ENCODE data around the gene ALDH7A1.
"Not testable (repeated sequence)": the region's sequence is repeated elsewhere in the genome, so short reads cannot be mapped to it uniquely, and the experiment has no call there.

The ALDH7A1 gene

GRCh38 chr5:126615286-126615685, 20.3 kb upstream of the ALDH7A1 start:
- Histone ChIP-seq H3K27ac (ENCODE audit: low read depth, low read length, severe bottlenecking) (no peak overlapping the region), H3K4me1 (ENCODE audit: control insufficient read depth, insufficient read depth, low read length, poor library complexity, severe bottlenecking) (no peaks in the 10 kb centered on the region), H3K36me3 (ENCODE audit: control insufficient read depth, insufficient read depth, low read length) (peaks cover 88% of the 10 kb centered on the region), H3K4me3 (ENCODE audit: extremely low read depth, insufficient read depth, low read length, poor library complexity, severe bottlenecking) (no peak overlapping the region), H3K9me3 (ENCODE audit: control insufficient read depth, low read length) (no peaks in the 10 kb centered on the region)
- 88 to 100% methylated on average over 1 to 2 of the region's 4 CpGs for WGBS, 2 experiments (ENCODE audit: insufficient coverage in 2 of 2)

DNA sequence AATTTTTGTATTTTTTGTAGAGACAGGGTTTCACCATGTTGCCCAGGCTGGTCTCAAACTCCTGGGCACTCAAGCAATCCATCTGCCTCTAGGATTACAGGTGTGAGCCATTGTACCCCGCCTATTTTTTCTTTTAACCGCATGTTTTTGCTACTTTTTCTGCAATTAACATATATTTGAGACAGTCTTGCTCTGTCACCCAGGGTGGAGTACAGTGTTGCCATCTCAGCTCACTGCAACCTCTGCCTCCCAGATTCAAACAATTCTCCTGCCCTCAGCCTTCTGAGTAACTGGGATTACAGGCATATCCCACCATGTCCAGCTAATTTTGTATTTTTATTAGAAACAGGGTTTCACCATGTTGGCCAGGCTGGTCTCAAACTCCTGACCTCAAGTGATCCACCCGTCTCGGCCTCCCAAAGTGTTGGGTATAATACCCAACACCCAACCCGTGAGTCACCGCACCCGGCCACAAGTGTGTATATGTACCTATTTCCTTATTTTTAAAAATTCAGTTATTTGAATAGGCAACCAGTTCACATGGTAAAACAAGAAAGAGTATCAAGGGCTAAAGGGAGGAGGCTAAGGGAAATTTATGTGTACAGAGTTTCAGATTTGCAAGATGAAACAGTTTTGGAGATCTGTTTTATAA, 19.0 kb upstream of the ALDH7A1 start:
- Histone ChIP-seq H3K4me1 (ENCODE audit: control insufficient read depth, insufficient read depth, low read length, poor library complexity, severe bottlenecking) (no peaks in the 10 kb centered on the region), H3K27ac (ENCODE audit: low read depth, low read length, severe bottlenecking) (no peak overlapping the region), H3K36me3 (ENCODE audit: control insufficient read depth, insufficient read depth, low read length) (peaks cover 94% of the 10 kb centered on the region), H3K9me3 (ENCODE audit: control insufficient read depth, low read length) (no peaks in the 10 kb centered on the region), H3K4me3 (ENCODE audit: extremely low read depth, insufficient read depth, low read length, poor library complexity, severe bottlenecking) (no peak overlapping the region)
- 93 to 96% methylated on average over 4 of the region's 7 CpGs for WGBS, 2 experiments (ENCODE audit: insufficient coverage in 2 of 2)

GRCh38 chr5:126610616-126611015, 15.6 kb upstream of the ALDH7A1 start:
- Histone ChIP-seq H3K4me3 (ENCODE audit: extremely low read depth, insufficient read depth, low read length, poor library complexity, severe bottlenecking) (no peak overlapping the region), H3K27ac (ENCODE audit: low read depth, low read length, severe bottlenecking) (no peak overlapping the region), H3K4me1 (ENCODE audit: control insufficient read depth, insufficient read depth, low read length, poor library complexity, severe bottlenecking) (no peaks in the 10 kb centered on the region), H3K36me3 (ENCODE audit: control insufficient read depth, insufficient read depth, low read length) (peaks cover 92% of the 10 kb centered on the region), H3K9me3 (ENCODE audit: control insufficient read depth, low read length) (no peaks in the 10 kb centered on the region)
- WGBS, 2 experiments (ENCODE audit: insufficient coverage in 2 of 2) = 94 to 100% methylated on average over 2 of the region's 6 CpGs

DNA sequence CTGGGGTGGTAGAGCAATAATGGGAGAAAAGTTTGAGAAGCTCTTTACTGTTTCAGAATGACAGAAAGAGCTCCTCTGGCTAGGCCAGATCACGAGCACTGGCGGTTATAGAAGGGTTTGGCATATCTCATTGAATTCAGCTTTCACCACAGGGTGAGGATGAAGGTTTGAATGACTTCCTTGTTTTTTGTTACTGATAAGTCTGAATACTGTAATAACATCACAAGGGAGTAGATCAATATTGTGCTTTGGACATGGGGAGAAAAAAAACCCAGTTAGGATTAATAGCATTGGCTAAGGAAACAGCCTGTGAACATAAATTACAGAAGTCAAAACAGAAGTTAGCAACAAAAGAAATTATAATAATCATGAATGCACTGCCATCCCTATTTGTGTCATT, 15.1 kb upstream of the ALDH7A1 start:
- Histone ChIP-seq H3K27ac (ENCODE audit: low read depth, low read length, severe bottlenecking) (no peak overlapping the region), H3K4me1 (ENCODE audit: control insufficient read depth, insufficient read depth, low read length, poor library complexity, severe bottlenecking) (no peaks in the 10 kb centered on the region), H3K36me3 (ENCODE audit: control insufficient read depth, insufficient read depth, low read length) (peaks cover 90% of the 10 kb centered on the region), H3K9me3 (ENCODE audit: control insufficient read depth, low read length) (no peaks in the 10 kb centered on the region), H3K4me3 (ENCODE audit: extremely low read depth, insufficient read depth, low read length, poor library complexity, severe bottlenecking) (no peak overlapping the region)
- WGBS, 2 experiments (ENCODE audit: insufficient coverage in 2 of 2) = 95% methylated on average over 2 of the region's 2 CpGs; no CpG with 5 or more reads in 1 of the 2 experiments

- H3K4me3 ChIP-seq (ENCODE audit: extremely low read depth, insufficient read depth, low read length, poor library complexity, severe bottlenecking) = no peak overlapping the region
- no peaks in the 10 kb centered on the region for H3K9me3 ChIP-seq (ENCODE audit: control insufficient read depth, low read length)
- WGBS, 2 experiments (ENCODE audit: insufficient coverage in 2 of 2) = no CpG with 5 or more reads among the region's 5 CpGs
- no peak overlapping the region for H3K27ac ChIP-seq (ENCODE audit: low read depth, low read length, severe bottlenecking)
- H3K36me3 ChIP-seq (ENCODE audit: control insufficient read depth, insufficient read depth, low read length) = peaks cover 65% of the 10 kb centered on the region
- H3K4me1 ChIP-seq (ENCODE audit: control insufficient read depth, insufficient read depth, low read length, poor library complexity, severe bottlenecking) = peaks cover 6% of the 10 kb centered on the region
Measured at GRCh38 chr5:126605525-126605924, 10.5 kb upstream of the ALDH7A1 start.

- H3K27ac ChIP-seq (ENCODE audit: low read depth, low read length, severe bottlenecking) = no peak overlapping the region
Measured at GRCh38 chr5:126603402-126603991, 8.5 kb upstream of the ALDH7A1 start.

GRCh38 chr5:126600631-126601511, 5.9 kb upstream of the ALDH7A1 start, which contains the start of gene PHAX:
TSS of gene PHAX (plus strand) at chr5:126600947. CDS start at chr5:126600963, 16 bp downstream.
- Histone ChIP-seq H3K27ac (ENCODE audit: low read depth, low read length, severe bottlenecking) (peak within 1 kb of the TSS; percentile 76), H3K9me3 (ENCODE audit: control insufficient read depth, low read length) (no peaks in the 10 kb centered on the region), H3K4me1 (ENCODE audit: control insufficient read depth, insufficient read depth, low read length, poor library complexity, severe bottlenecking) (peaks cover 11% of the 10 kb centered on the region), H3K4me3 (ENCODE audit: extremely low read depth, insufficient read depth, low read length, poor library complexity, severe bottlenecking) (peak within 1 kb of the TSS; percentile 91), H3K36me3 (ENCODE audit: control insufficient read depth, insufficient read depth, low read length) (peaks cover 22% of the 10 kb centered on the region)
- 2 to 3% methylated on average over 64 to 79 of the region's 79 CpGs for WGBS, 2 experiments (ENCODE audit: insufficient coverage in 2 of 2)

More at GRCh38 chr5:126603402-126603991, 8.5 kb upstream of the ALDH7A1 start:
- Histone ChIP-seq H3K9me3 (ENCODE audit: control insufficient read depth, low read length) (no peaks in the 10 kb centered on the region), H3K36me3 (ENCODE audit: control insufficient read depth, insufficient read depth, low read length) (peaks cover 47% of the 10 kb centered on the region), H3K4me3 (ENCODE audit: extremely low read depth, insufficient read depth, low read length, poor library complexity, severe bottlenecking) (no peak overlapping the region), H3K4me1 (ENCODE audit: control insufficient read depth, insufficient read depth, low read length, poor library complexity, severe bottlenecking) (peaks cover 6% of the 10 kb centered on the region)
- WGBS, 2 experiments (ENCODE audit: insufficient coverage in 2 of 2) = 96 to 97% methylated on average over 3 to 4 of the region's 6 CpGs

DNA sequence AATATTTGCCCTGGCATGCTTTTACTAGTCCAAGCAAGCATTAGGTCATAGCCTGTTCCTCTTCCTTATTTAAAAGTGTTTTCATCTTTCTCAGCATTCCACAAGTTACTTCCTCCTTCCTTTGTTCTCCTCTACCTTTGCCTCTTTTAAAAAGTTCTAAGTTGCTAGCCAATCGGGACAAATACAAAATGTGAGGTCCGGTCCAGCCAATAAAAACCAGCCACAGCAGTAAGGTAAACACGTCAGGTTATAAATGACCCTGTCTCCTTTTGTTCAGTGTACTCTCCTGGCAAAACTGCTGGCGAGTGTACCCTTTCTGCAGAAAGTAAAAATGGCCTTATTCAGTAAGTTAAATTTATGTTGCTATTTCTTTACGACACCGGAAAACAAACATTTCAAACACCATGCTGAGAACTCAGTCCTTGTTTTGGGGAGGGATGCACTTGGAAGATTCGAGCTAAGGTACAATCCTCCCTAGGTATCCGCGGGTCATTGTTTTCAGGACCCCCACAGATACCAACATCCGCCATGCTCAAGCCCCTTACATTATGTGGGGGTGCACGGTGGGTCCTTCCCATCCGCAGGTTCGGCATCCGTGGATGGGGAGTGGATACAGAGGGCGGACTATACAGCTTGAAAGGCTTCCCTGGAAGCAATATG, 5.1 kb upstream of the ALDH7A1 start:
- peak overlapping the region; percentile 76 for H3K27ac ChIP-seq (ENCODE audit: low read depth, low read length, severe bottlenecking)
- 56 to 58% methylated on average over 6 to 11 of the region's 15 CpGs for WGBS, 2 experiments (ENCODE audit: insufficient coverage in 2 of 2)
- H3K4me3 ChIP-seq (ENCODE audit: extremely low read depth, insufficient read depth, low read length, poor library complexity, severe bottlenecking) = peak overlapping the region; percentile 91

DNA sequence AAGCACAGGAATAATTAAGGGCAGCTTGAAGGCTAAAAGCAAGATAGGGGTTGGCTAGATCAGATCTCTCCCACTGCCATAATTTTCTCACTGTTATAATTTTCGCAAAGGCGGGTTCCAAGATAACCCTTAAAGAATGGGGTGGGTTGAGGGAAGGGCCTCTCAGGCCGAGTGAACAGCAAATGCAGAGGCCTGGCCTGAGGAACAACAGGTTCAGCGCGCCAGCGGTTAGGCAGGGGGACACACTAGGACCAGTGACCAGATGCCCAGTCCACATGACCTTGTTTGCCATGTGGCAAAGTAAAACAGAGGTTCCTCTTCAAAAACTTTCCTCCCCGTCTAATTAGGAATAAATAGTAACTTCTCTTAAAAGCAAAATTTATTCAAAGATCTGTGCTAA, 4.5 kb upstream of the ALDH7A1 start:
- Histone ChIP-seq H3K27ac (ENCODE audit: low read depth, low read length, severe bottlenecking) (no peak overlapping the region), H3K4me3 (ENCODE audit: extremely low read depth, insufficient read depth, low read length, poor library complexity, severe bottlenecking) (no peak overlapping the region), H3K9me3 (ENCODE audit: control insufficient read depth, low read length) (no peaks in the 10 kb centered on the region), H3K36me3 (ENCODE audit: control insufficient read depth, insufficient read depth, low read length) (peaks cover 16% of the 10 kb centered on the region), H3K4me1 (ENCODE audit: control insufficient read depth, insufficient read depth, low read length, poor library complexity, severe bottlenecking) (peaks cover 14% of the 10 kb centered on the region)
- 91 to 93% methylated on average over 4 to 6 of the region's 7 CpGs for WGBS, 2 experiments (ENCODE audit: insufficient coverage in 2 of 2)

More for the DNA sequence above, 5.1 kb upstream of the ALDH7A1 start:
- Histone ChIP-seq H3K4me1 (ENCODE audit: control insufficient read depth, insufficient read depth, low read length, poor library complexity, severe bottlenecking) (peaks cover 14% of the 10 kb centered on the region), H3K36me3 (ENCODE audit: control insufficient read depth, insufficient read depth, low read length) (peaks cover 19% of the 10 kb centered on the region)
- not testable (repeated sequence) for H3K9me3 ChIP-seq (ENCODE audit: control insufficient read depth, low read length)

DNA sequence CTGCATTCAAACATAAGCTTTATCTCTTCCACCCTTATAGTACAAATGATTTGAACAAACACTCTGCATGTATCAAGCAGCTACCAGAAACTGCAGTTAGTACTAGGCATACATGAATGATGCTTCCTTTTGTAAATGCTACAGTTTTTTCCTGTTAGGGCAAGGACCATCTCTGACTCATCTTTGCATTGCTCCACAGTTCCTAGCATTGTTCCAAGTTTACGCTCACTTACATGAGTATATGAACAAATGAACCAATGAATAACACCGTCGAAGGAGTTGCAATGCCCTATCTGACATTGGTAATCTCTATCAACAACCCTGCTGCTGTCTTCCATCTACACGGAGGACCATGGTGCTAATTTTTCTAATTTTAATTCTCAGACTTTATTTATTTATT, 2.1 kb upstream of the ALDH7A1 start:
- Histone ChIP-seq H3K9me3 (ENCODE audit: control insufficient read depth, low read length) (no peaks in the 10 kb centered on the region), H3K27ac (ENCODE audit: low read depth, low read length, severe bottlenecking) (no peak overlapping the region), H3K4me1 (ENCODE audit: control insufficient read depth, insufficient read depth, low read length, poor library complexity, severe bottlenecking) (peaks cover 8% of the 10 kb centered on the region), H3K36me3 (ENCODE audit: control insufficient read depth, insufficient read depth, low read length) (peaks cover 8% of the 10 kb centered on the region), H3K4me3 (ENCODE audit: extremely low read depth, insufficient read depth, low read length, poor library complexity, severe bottlenecking) (no peak overlapping the region)
- WGBS, 2 experiments (ENCODE audit: insufficient coverage in 2 of 2) = 84% methylated on average over 3 of the region's 4 CpGs; no CpG with 5 or more reads in 1 of the 2 experiments
